Measurements from ENCODE around the gene GPR132.

DNA sequence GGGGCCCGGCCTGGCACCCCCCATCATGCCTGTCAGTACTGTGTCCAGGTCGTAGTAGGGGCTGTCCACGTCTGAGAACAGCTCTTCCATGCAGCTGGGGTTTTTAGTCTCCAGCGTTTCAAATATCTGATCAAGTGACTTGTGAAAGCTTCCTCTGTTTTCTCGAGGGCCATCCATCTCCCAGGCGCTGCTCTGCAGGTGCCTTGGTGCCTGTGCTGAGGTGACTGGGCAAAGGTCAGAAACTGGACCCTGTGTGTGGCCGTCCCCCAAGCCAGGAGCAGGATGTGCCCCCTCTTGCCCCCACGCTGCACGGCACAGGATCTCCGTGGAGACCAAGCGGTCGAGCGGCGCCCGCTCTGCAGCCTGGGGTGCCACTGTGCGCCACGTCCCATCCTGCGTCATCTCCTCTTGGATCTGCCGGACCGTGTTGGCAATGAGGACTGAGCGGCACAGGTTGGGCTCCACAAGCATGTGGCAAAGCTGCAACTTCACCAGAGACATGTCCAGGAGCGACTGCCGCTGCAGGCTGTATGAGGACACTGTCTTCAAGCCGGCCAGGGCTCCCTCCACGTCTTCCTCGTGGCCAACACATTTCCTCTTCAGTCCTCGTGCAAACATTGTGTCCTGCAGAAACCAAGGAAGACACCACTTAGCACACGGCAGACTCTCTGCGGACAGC is 53.8 kb downstream of the GPR132 start:
- TF ChIP-seq CTCF (IDR thresholded peaks at IDR 0.05 in 2 of 3, conservative IDR thresholded peaks at IDR 0.05 in 1 of 3; ENCODE audit: borderline replicate concordance in 1 of 3, insufficient read depth in 1 of 3, low read depth in 2 of 3, low read length in 2 of 3) (no peak), SIN3A (IDR thresholded peaks at IDR 0.05; ENCODE audit: low read depth) (no peak), EZH2 (IDR thresholded peaks at IDR 0.05) (no peak), ELF1 (IDR thresholded peaks at IDR 0.05; ENCODE audit: borderline replicate concordance, low read depth) (no peak), YY1 (IDR thresholded peaks at IDR 0.05; ENCODE audit: extremely low read depth, insufficient replicate concordance, low read depth, low read length) (no peak)
- TF ChIP-seq, protein P1, sequence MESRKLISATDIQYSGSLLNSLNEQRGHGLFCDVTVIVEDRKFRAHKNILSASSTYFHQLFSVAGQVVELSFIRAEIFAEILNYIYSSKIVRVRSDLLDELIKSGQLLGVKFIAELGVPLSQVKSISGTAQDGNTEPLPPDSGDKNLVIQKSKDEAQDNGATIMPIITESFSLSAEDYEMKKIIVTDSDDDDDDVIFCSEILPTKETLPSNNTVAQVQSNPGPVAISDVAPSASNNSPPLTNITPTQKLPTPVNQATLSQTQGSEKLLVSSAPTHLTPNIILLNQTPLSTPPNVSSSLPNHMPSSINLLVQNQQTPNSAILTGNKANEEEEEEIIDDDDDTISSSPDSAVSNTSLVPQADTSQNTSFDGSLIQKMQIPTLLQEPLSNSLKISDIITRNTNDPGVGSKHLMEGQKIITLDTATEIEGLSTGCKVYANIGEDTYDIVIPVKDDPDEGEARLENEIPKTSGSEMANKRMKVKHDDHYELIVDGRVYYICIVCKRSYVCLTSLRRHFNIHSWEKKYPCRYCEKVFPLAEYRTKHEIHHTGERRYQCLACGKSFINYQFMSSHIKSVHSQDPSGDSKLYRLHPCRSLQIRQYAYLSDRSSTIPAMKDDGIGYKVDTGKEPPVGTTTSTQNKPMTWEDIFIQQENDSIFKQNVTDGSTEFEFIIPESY (IDR thresholded peaks at IDR 0.05; ENCODE audit: extremely low read depth, insufficient replicate concordance, low read length), result no peak
- TF ChIP-seq, protein P2, sequence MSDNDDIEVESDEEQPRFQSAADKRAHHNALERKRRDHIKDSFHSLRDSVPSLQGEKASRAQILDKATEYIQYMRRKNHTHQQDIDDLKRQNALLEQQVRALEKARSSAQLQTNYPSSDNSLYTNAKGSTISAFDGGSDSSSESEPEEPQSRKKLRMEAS (IDR thresholded peaks at IDR 0.05), result no peak
